K562 (cell line): ENCODE measurements around the gene SLC4A2. TPM values are rescaled to one million over a fixed set of nuclear protein-coding genes. Genes with fewer than 3 reads are reported as not detected.
"Not testable (repeated sequence)": the region's sequence is repeated elsewhere in the genome, so short reads cannot be mapped to it uniquely, and the experiment has no call there.

ENCODE experiments used
- CTBP1 ChIP-seq: fragments of 450-650 bp; IDR thresholded peaks from 2 replicates; pipeline ENCODE4 v1.6.1; 2016; ENCODE audit warnings: borderline replicate concordance
- ELF4 ChIP-seq: fragments of 450-650 bp; formaldehyde crosslinking; IDR thresholded peaks from 2 replicates; pipeline ENCODE4 v1.4.0; 2022; ENCODE audit warnings: missing genetic modification characterization
- ETS2 ChIP-seq: IDR thresholded peaks from 2 replicates; pipeline ENCODE4 v1.6.1; 2016; ENCODE audit warnings: borderline replicate concordance, missing genetic modification characterization, mild to moderate bottlenecking, moderate library complexity, missing compliant biosample characterization; ENCODE audit not compliant: poor library complexity, severe bottlenecking
- MEF2D ChIP-seq: conservative IDR thresholded peaks from 2 replicates; pipeline ENCODE4 v1.6.1; 2016; ENCODE audit warnings: low read depth, missing genetic modification characterization, missing compliant biosample characterization
- NFXL1 ChIP-seq: fragments of 450-650 bp; formaldehyde crosslinking; IDR thresholded peaks from 2 replicates; pipeline ENCODE4 v1.4.0; 2021; ENCODE audit warnings: mild to moderate bottlenecking
- NR2F6 ChIP-seq: fragments of 450-650 bp; formaldehyde crosslinking; IDR thresholded peaks from 2 replicates; pipeline ENCODE4 v1.4.0; 2020; ENCODE audit warnings: mild to moderate bottlenecking
- PTRF ChIP-seq: fragments of 450-650 bp; IDR thresholded peaks from 2 replicates; pipeline ENCODE4 v1.6.1; 2016; ENCODE audit warnings: mild to moderate bottlenecking, missing genetic modification characterization, missing compliant biosample characterization
- PTTG1 ChIP-seq: fragments of 450-650 bp; IDR thresholded peaks from 2 replicates; pipeline ENCODE4 v1.6.1; 2016; ENCODE audit warnings: low read depth, mild to moderate bottlenecking, missing genetic modification characterization, missing compliant biosample characterization
- SPI1 ChIP-seq: IDR thresholded peaks from 2 replicates; pipeline ENCODE4 v1.6.1; 2011; ENCODE audit warnings: low read depth, low read length, control low read depth, borderline replicate concordance
- STAT5A ChIP-seq: IDR thresholded peaks from 2 replicates; pipeline ENCODE4 v1.6.1; 2012; ENCODE audit warnings: low read length, inconsistent platforms, borderline replicate concordance
- TAL1 ChIP-seq: fragments of 450-650 bp; IDR thresholded peaks from 2 replicates; pipeline ENCODE4 v1.6.1; 2016; ENCODE audit warnings: mild to moderate bottlenecking
- TEAD1 ChIP-seq, 2 experiments: fragments of 450-650 bp in 1 of 2; sonication (generic) in 1 of 2; formaldehyde crosslinking; IDR thresholded peaks; 2 replicates each; pipeline versions ENCODE4 v1.4.0 to v1.8.0; 2020 to 2022; ENCODE audit warnings: mild to moderate bottlenecking in 2 of 2, missing genetic modification reagents in 1 of 2
- TOE1 ChIP-seq, 2 experiments: fragments of 450-650 bp in 1 of 2; sonication (generic) in 1 of 2; formaldehyde crosslinking in 1 of 2; IDR thresholded peaks; 2 replicates each; pipeline versions ENCODE4 v1.7.1 to v1.8.0; 2016 to 2022; ENCODE audit warnings: borderline replicate concordance in 2 of 2, mild to moderate bottlenecking in 2 of 2, antibody characterized with exemption in 1 of 2, inconsistent platforms in 1 of 2, low read depth in 1 of 2, missing genetic modification reagents in 1 of 2, moderate library complexity in 1 of 2
- ZNF324 ChIP-seq: fragments of 250-450 bp; sonication (Bioruptor Pico); IDR thresholded peaks from 2 replicates; pipeline ENCODE4 v1.4.0; 2020; ENCODE audit warnings: mild to moderate bottlenecking
- ZNF77 ChIP-seq: fragments of 250-450 bp; sonication (Bioruptor Pico); IDR thresholded peaks from 2 replicates; pipeline ENCODE4 v1.5.0; 2020
- ZNF79 ChIP-seq: fragments of 250-450 bp; sonication (Bioruptor Pico); IDR thresholded peaks from 2 replicates; pipeline ENCODE4 v1.4.0; 2020; ENCODE audit warnings: low read depth, mild to moderate bottlenecking, moderate library complexity
- polyA plus RNA-seq, 8 experiments: library from polyadenylated mRNA; depleted of rRNA in 4 of 8; stranded (reverse) in 5 of 8; unstranded in 3 of 8; fragments of >200 nt; fragmentation: Nextera tagmentation in 2 of 8; fragmentation: Illumina TruSeq in 1 of 8; extraction: Ambion mirVana in 2 of 8; extraction: Trizol in 1 of 8; gene quantifications; 2 replicates each; pipeline versions ENCODE4 v1.2.1 to v1.2.3, GENCODE V29; 2011 to 2014; ENCODE audit warnings: inconsistent platforms in 1 of 8, missing spikeins in 1 of 8
- total RNA-seq, 7 experiments: library from RNA; depleted of rRNA in 6 of 7; stranded (reverse); fragments of >200 nt in 6 of 7; fragmentation: Illumina TruSeq in 2 of 7; extraction: Trizol in 2 of 7; gene quantifications; 2 replicates each; pipeline versions ENCODE4 v1.2.1 to v1.2.3, GENCODE V29; 2011 to 2021; ENCODE audit warnings: low replicate concordance in 1 of 7
- TF ChIP-seq, protein P1 (sequence below), 2 experiments: fragments of 250-450 bp in 1 of 2; fragments of 450-650 bp in 1 of 2; sonication (Bioruptor Pico) in 1 of 2; IDR thresholded peaks; 2 replicates each; pipeline versions ENCODE4 v1.6.1 to v1.8.0; 2016 to 2021; ENCODE audit warnings: mild to moderate bottlenecking in 2 of 2, moderate library complexity in 2 of 2, missing compliant biosample characterization in 1 of 2, missing genetic modification characterization in 1 of 2
- TF ChIP-seq, protein P2 (sequence below): fragments of 200-800 bp; sonication (Bioruptor generic); IDR thresholded peaks from 2 replicates; pipeline ENCODE4 v1.6.1; 2017; ENCODE audit warnings: missing genetic modification characterization, missing compliant biosample characterization
- TF ChIP-seq, protein P3 (sequence below): fragments of 250-450 bp; sonication (Bioruptor Pico); IDR thresholded peaks from 2 replicates; pipeline ENCODE4 v1.5.0; 2022; ENCODE audit warnings: mild to moderate bottlenecking

SLC4A2 gene
- total and polyA plus RNA-seq, 9 of the 15 experiments (the other 6 are each of a cell fraction or from before 2014, with no cell fraction given), result 11.4 to 375 (median 130) TPM

DNA sequence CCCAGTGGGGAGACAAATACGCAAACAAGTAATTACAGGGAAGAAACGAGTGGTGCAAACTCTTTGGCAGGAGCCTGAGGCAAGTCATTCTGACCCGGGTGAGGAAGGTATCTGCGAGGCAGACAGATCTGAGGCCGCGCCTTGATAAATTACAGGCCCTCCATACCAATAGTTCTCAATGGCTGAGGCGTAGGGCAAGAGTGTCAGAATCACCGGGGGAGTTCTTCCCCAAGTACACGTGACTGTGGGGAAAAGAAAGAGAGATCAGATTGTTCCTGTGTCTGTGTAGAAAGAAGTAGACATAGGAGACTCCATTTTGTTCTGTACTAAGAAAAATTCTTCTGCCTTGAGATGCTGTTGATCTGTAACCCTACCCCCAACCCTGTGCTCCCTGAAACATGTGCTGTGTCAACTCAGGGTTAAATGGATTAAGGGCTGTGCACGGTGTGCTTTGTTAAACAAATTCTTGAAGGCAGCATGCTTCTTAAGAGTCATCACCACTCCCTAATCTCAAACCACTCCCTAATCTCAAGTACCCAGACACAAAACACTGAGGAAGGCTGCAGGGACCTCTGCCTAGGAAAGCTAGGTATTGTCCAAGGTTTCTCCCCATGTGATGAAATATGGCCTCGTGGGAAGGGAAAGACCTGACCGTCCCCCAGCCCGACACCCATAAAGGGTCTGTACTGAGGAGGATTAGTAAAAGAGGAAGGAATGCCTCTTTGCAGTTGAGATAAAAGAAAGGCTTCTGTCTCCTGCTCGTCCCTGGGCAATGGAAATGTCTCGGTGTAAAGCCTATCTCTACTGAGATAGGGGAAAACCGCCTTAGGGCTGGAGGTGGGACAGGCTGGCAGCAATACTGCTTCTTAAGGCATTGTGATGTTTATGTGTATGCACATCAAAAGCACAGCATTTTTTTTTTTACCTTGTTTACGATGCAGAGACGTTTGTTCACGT is 32.3 kb upstream of the SLC4A2 start (continued):
- peak; percentile 95 for TF ChIP-seq PTTG1
- peak; percentile 70; the same call in 1 of the 2 replicates for TF ChIP-seq CTBP1
- TF ChIP-seq SPI1, result peak; percentile 15; the same call in 1 of the 2 replicates
- TF ChIP-seq, protein P1, sequence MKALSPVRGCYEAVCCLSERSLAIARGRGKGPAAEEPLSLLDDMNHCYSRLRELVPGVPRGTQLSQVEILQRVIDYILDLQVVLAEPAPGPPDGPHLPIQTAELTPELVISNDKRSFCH (CRISPR knock-in tag; IDR thresholded peaks at IDR 0.05), result peak; percentile 77; the same call in 1 of the 2 replicates
- TF ChIP-seq, protein P1 (tag; IDR thresholded peaks at IDR 0.05), result peak; percentile 99
- peak; percentile 94 for TF ChIP-seq MEF2D (tag)
- TF ChIP-seq, protein P2, sequence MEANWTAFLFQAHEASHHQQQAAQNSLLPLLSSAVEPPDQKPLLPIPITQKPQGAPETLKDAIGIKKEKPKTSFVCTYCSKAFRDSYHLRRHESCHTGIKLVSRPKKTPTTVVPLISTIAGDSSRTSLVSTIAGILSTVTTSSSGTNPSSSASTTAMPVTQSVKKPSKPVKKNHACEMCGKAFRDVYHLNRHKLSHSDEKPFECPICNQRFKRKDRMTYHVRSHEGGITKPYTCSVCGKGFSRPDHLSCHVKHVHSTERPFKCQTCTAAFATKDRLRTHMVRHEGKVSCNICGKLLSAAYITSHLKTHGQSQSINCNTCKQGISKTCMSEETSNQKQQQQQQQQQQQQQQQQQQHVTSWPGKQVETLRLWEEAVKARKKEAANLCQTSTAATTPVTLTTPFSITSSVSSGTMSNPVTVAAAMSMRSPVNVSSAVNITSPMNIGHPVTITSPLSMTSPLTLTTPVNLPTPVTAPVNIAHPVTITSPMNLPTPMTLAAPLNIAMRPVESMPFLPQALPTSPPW (CRISPR knock-in tag), result peak; percentile 63
- peak; percentile 95 for TF ChIP-seq PTRF (tag)
- TF ChIP-seq ZNF324 (CRISPR knock-in tag), result peak; percentile 65
- TF ChIP-seq NR2F6 (CRISPR knock-in tag), result 0 out of 2 replicates have a peak, but pooled peaks have one; percentile 20
- TF ChIP-seq TAL1, result peak; percentile 80
- TF ChIP-seq, protein P3, sequence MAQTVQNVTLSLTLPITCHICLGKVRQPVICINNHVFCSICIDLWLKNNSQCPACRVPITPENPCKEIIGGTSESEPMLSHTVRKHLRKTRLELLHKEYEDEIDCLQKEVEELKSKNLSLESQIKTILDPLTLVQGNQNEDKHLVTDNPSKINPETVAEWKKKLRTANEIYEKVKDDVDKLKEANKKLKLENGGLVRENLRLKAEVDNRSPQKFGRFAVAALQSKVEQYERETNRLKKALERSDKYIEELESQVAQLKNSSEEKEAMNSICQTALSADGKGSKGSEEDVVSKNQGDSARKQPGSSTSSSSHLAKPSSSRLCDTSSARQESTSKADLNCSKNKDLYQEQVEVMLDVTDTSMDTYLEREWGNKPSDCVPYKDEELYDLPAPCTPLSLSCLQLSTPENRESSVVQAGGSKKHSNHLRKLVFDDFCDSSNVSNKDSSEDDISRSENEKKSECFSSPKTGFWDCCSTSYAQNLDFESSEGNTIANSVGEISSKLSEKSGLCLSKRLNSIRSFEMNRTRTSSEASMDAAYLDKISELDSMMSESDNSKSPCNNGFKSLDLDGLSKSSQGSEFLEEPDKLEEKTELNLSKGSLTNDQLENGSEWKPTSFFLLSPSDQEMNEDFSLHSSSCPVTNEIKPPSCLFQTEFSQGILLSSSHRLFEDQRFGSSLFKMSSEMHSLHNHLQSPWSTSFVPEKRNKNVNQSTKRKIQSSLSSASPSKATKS (CRISPR knock-in tag), result peak; percentile 78; the same call in 1 of the 2 replicates
- peak; percentile 96 for TF ChIP-seq ELF4 (CRISPR knock-in tag)
- TF ChIP-seq STAT5A, result 0 out of 2 replicates have a peak, but pooled peaks have one; percentile 16
- peak; percentile 71 to 95; a peak in 3 of 4 replicates for TF ChIP-seq TEAD1 (CRISPR knock-in tag; IDR thresholded peaks at IDR 0.05)
- TF ChIP-seq ZNF79 (CRISPR knock-in tag), result peak; percentile 91
- TF ChIP-seq ZNF77 (CRISPR knock-in tag), result 0 out of 2 replicates have a peak, but pooled peaks have one; percentile 50
- peak; percentile 76; the same call in 1 of the 2 replicates for TF ChIP-seq NFXL1 (CRISPR knock-in tag)
- TF ChIP-seq TOE1 (IDR thresholded peaks at IDR 0.05; ENCODE audit: borderline replicate concordance), result peak; percentile 68; the same call in 1 of the 2 replicates
- not testable (repeated sequence) for TF ChIP-seq TOE1 (CRISPR knock-in tag; IDR thresholded peaks at IDR 0.05; ENCODE audit: borderline replicate concordance, low read depth)
- TF ChIP-seq ETS2 (tag), result peak; percentile 64
